BE2C (cell line): ENCODE data around the gene PRKAR2A.
"Not testable (repeated sequence)": the region's sequence is repeated elsewhere in the genome, so short reads cannot be mapped to it uniquely, and the experiment has no call there.

Experiments used
- DNase-seq: peaks from one replicate; pipeline ENCODE4 v3.0.0-alpha.2; 2020
- H3K27me3 ChIP-seq: fragments of 250-450 bp; sonication (Bioruptor Pico); 2 replicates; pipeline ENCODE4 v1.5.1; 2020; ENCODE audit warnings: mild to moderate bottlenecking
- H3K36me3 ChIP-seq: fragments of 250-450 bp; sonication (Bioruptor Pico); 2 replicates; pipeline ENCODE4 v1.5.1; 2020; ENCODE audit warnings: mild to moderate bottlenecking
- H3K4me1 ChIP-seq: fragments of 250-450 bp; sonication (Bioruptor Pico); 2 replicates; pipeline ENCODE4 v1.5.1; 2020
- H3K4me3 ChIP-seq: 2 replicates; pipeline ENCODE4 v1.5.1; 2011; ENCODE audit warnings: low read depth, low read length
- H3K9me3 ChIP-seq: fragments of 250-450 bp; sonication (Bioruptor Pico); 2 replicates; pipeline ENCODE4 v1.5.1; 2020
- CTCF ChIP-seq: IDR thresholded peaks from 2 replicates; pipeline ENCODE4 v1.5.1; 2012; ENCODE audit warnings: mild to moderate bottlenecking, low read depth, low read length

Gene PRKAR2A

GRCh38 chr3:48776854-48777253 is 70.8 kb downstream of the PRKAR2A start:
- DNase-seq = no peak
- no peaks in the 10 kb centered on the region for H3K4me1 ChIP-seq
- H3K4me3 ChIP-seq = no peak overlapping the region
- no peaks in the 10 kb centered on the region for H3K36me3 ChIP-seq
- H3K27me3 ChIP-seq = no peaks in the 10 kb centered on the region
- no peaks in the 10 kb centered on the region for H3K9me3 ChIP-seq
- TF ChIP-seq CTCF = no peak

GRCh38 chr3:48770192-48770502 is 77.5 kb downstream of the PRKAR2A start:
- Histone ChIP-seq H3K4me1 (no peaks in the 10 kb centered on the region), H3K27me3 (no peaks in the 10 kb centered on the region), H3K4me3 (no peak overlapping the region), H3K9me3 (no peaks in the 10 kb centered on the region), H3K36me3 (no peaks in the 10 kb centered on the region)
- DNase-seq = no peak
- no peak for TF ChIP-seq CTCF

- no peak for DNase-seq
- H3K4me3 ChIP-seq = no peak overlapping the region
- peak; percentile 36 for TF ChIP-seq CTCF
These were observed 82.3 kb downstream of the PRKAR2A start for GRCh38 chr3:48765376-48765775.

GRCh38 chr3:48762816-48763215 is 84.9 kb downstream of the PRKAR2A start:
- no peaks in the 10 kb centered on the region for H3K4me1 ChIP-seq
- H3K9me3 ChIP-seq = no peaks in the 10 kb centered on the region
- DNase-seq = no peak
- TF ChIP-seq CTCF = no peak
- H3K27me3 ChIP-seq = no peaks in the 10 kb centered on the region
- H3K4me3 ChIP-seq = no peak overlapping the region
- H3K36me3 ChIP-seq = no peaks in the 10 kb centered on the region

More at GRCh38 chr3:48765376-48765775, 82.3 kb downstream of the PRKAR2A start:
- H3K9me3 ChIP-seq = no peaks in the 10 kb centered on the region
- H3K36me3 ChIP-seq = no peaks in the 10 kb centered on the region
- H3K27me3 ChIP-seq = no peaks in the 10 kb centered on the region
- no peaks in the 10 kb centered on the region for H3K4me1 ChIP-seq

GRCh38 chr3:48759991-48760540 is 87.6 kb downstream of the PRKAR2A start:
- not testable (repeated sequence) for H3K36me3 ChIP-seq, H3K4me1 ChIP-seq, H3K9me3 ChIP-seq, H3K27me3 ChIP-seq, DNase-seq, H3K4me3 ChIP-seq

GRCh38 chr3:48759531-48759930 is 88.1 kb downstream of the PRKAR2A start:
- not testable (repeated sequence) for H3K9me3 ChIP-seq, H3K4me1 ChIP-seq, DNase-seq, H3K36me3 ChIP-seq, H3K27me3 ChIP-seq, H3K4me3 ChIP-seq

GRCh38 chr3:48759071-48759470 is 88.6 kb downstream of the PRKAR2A start:
- H3K9me3 ChIP-seq = no peaks in the 10 kb centered on the region
- TF ChIP-seq CTCF = no peak
- no peak overlapping the region for H3K4me3 ChIP-seq
- H3K27me3 ChIP-seq = no peaks in the 10 kb centered on the region
- no peaks in the 10 kb centered on the region for H3K36me3 ChIP-seq
- no peaks in the 10 kb centered on the region for H3K4me1 ChIP-seq
- DNase-seq = no peak
